ENCODE measurements around the gene ZCCHC9.
A peak's percentile ranks its signal among the peaks of the same experiment; 100 is the strongest.
"Not testable (repeated sequence)": the region's sequence is repeated elsewhere in the genome, so short reads cannot be mapped to it uniquely, and the experiment has no call there.

The ZCCHC9 gene

DNA sequence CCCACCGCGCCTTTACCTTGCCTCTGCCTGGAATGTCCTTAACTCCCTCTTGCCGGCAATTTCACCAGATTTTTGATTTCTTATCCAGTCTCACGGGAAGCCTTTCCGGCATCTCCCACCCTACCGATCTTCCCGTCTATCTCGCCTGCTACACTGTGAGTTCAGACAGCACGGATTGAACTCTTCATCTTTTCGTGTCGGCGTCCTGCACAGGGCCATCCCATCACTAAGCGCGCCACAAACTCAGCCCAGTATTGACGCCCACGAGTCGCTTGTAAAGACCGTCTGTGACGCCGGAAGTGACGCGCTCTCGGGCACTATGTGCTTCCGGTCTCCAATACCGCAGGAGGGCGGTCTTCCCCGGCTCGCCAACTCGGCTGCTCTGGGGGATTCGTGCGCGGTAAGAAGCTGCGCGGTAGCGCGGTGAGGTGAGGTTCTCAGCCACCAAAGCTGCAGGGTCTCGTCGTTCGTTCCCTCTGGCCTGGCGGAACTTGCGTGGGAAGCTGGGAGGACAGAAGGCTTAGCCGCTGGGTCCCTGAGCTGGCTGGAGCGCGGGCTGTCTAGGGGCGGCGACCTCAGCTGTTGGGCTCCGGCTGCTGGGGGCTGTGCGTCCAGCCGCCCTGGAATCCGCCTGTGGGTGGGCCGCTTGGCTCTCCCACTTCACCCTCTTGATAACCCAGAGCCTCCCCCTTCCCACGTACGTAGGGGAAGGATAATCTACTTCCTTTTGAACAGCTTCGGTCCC lies at the start of gene ZCCHC9:
Gene ZCCHC9, plus strand, starts transcription at position 317 of the 745 bp plus-strand sequence. CDS start 3,171 bp downstream, outside the sequence.
- peak; percentile 94 for DNase-seq

DNA sequence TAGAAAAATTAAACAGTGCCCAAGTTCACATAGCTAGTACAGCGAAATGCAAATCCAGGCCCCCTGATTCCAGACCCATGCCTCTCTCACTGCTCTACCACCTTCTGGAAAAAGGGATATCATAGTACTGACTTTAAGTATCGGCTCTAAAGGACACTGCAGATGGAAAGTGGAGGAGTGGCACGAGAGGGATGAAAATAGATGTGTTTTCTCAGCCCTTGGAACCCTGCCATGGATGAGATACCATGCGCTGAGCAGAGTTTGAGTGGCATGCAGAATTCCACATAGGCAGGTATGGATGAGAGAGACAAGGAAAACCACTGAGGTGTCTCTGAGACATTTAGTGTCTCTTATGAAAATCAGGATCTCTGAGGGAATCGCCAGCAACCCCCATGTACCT lies 49.5 kb upstream of the ZCCHC9 start:
- DNase-seq = no peak

DNA sequence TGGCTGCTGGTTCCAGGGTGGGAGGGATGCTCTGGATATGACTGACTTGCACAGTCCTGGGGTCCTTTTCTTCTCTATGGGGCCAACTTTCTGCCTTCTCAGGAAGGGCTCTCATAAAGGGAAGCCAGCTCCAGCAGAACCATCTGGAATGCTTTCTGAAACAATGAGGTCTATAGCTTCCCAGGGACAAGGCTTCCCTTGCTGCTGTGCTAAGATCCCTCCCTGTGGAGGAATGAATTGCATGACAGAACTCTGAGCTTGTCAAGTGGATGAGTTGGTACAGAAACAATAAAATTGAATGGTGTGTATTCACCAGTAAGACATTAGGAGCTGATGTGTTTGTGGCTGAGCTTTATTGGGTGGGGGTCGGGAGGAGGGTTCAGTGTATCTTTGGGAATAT lies 48.5 kb upstream of the ZCCHC9 start:
- no peak for DNase-seq

DNA sequence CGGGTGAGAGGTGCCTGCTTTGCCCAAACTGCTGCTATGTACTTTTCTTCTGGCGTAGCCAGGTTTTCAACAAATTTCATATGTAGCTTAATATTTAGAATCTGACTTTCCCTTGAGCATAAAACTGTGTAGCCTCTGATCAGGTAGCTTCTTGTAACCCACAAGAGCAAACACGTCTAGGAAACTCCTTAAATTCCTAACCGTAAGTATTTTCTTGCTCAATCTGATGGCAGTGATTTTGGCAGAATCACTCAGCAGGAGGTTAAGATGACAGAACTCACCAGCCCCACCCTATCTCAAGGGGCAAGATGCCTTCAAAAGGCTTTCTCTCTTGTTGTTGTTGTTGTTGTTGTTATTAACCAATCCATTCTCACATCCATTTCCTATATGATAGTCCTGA lies 47.5 kb upstream of the ZCCHC9 start:
- DNase-seq = no peak

DNA sequence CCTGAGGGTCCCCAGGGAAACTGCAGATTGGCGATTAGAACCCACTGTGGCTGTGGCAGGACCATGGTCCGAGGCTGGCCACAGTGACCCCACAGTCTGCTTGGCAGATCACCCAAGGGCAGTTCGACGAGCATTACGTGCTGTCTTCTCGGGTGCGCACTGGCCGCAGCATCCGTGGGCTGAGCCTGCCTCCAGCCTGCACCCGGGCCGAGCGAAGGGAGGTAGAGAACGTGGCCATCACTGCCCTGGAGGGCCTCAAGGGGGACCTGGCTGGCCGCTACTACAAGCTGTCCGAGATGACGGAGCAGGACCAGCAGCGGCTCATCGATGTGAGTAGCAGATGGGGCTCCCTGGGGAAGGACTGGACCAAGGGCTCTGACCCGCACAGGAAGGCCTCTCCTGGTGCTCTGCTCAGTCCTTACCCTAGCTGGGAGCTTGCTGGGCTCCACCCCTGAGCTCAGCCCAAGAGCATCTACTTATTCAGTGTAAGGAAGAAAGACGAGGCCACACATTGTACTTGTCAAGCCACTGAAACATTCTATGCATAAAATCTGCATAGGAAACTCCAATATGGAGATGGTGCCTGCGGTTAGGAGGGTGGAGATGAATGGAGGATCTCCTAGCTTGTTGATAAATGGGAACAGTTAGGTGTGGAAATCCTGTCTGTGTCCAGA lies 46.4 kb upstream of the ZCCHC9 start:
- DNase-seq = no peak

DNA sequence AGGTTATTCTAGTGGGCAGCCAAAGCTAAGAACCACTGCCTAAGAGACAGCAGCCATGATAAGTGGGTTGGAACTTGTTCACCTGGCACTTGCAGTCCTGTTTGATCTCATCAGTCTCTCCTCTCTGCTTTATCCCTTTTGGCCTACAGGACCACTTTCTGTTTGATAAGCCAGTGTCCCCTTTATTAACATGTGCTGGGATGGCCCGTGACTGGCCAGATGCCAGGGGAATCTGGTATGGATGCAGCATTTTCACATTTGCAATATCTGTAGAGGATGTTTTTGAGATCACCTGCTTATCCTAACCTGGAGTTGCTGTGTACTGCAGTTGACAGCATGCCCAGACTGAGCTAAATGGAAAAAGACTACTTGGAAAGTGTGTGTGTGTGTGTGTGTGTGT lies 44.6 kb upstream of the ZCCHC9 start:
- DNase-seq = no peak

- DNase-seq = not testable (repeated sequence)
Observed at GRCh38 chr5:81262796-81263195, 38.6 kb upstream of the ZCCHC9 start.

DNA sequence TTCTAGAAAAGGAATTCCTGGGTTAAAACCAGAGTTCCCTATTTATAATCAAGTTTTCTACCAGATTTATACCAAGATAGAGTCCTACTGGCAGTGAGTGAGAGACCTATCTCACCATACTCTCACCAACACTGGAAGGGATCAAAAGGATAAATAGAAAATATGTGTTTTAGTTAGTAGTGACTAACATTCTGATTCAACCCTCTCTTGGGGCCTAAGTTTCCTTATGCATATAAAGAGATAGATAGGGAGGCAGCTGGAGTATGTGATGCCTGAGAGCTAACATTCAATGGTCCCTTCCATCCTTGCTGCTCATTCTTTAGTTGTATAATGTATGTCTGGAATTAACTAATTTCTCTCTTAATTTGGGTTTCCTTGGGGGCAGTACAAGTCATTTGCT lies 36.3 kb upstream of the ZCCHC9 start:
- no peak for DNase-seq

- DNase-seq = no peak
Observed at GRCh38 chr5:81268521-81269196, 32.7 kb upstream of the ZCCHC9 start.

DNA sequence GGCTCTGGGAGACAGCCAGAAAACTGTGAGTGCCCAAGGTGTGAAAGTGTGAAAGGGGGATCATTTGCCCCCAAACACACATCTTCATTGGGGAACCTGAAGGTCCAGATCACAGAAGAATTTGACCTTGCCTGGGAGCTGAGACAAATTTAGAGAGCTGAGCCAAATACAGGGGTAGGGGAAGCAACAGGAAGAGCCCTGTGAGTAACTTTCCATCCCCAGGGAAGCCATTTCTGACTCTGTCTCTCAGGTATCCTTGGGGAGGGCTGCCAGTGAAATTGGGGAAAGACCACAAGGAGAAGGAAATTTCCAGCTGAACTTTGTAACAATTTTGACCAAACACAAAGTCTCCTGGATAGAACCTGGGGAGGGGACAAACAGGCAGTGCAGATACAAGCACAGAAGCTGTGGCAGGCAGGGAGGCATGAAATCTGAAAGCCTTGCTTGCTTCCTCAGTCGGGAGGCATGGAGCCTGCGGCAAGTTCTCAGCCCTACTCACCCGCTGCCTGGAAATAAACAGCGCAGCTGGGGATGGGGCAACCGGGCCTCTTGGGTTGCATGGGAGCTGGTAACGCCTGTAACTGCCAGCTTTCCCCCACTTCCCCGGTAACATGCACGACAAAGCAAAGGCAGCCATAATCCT lies 31.5 kb upstream of the ZCCHC9 start:
- DNase-seq = no peak

- not testable (repeated sequence) for DNase-seq
Observed at GRCh38 chr5:81270394-81271027, 30.9 kb upstream of the ZCCHC9 start.

- no peak for DNase-seq
Observed at GRCh38 chr5:81283976-81284375, 17.4 kb upstream of the ZCCHC9 start.

DNA sequence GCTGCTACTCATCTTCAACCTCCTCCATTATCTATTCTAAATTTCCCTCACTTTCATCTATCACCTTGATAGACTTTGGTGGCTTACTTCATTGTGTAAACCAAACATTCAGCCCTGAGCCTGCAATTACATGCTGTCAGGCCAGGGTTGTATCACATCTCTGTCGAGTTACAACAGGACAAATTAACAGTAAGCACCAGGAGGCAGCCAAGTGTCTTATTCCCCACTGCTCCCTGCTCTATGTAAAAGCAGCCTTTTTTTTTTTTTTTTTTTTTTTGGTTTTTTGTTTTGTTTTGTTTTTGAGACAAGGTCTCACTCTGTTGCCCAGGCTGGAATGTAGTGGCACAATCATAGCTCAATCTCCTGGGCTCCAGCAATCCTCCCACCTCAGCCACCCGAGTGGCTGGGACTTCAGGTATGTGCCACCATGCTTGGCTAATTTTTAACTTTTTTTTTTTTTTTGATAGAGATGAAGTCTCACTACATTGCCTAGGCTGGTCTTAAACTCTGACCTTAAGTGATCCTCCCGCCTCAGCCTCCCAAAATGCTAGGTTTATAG lies 15.2 kb upstream of the ZCCHC9 start:
- no peak for DNase-seq

DNA sequence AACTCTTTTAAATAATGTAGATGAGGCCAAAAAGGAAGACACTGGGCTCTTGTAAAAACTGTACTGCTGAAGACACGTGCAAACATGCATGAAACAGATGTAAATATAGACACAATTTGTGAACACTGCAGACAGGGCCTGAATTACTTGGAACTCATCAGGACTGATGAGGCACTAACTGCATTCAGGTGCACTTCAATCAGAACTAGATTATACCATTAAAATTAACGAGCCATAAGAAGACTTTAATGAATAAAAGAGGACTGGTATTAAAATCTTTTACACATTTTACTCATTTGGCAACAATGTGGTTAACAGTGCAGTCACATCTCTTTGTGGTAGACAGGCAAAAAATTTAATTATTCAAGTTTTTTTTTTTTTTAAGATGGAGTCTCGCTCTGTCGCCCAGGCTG lies 13.4 kb upstream of the ZCCHC9 start:
- DNase-seq = no peak

DNA sequence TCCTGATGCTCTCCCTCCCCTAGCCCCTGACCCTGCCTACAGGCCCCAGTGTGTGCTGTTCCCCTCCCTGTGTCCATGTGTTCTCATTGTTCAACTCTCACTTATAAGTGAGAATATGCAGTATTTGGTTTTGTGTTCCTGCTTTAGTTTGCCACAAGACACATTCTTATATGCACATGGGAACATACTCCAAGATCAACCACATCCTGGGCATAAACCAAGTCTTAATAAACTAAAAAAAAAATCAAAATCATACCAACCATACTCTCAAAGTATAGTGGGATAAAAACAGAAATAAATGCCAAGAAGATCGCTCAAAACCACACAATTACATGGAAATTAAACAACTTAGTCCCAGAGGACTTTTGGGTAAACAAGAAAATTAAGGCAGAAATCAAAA lies 11.2 kb upstream of the ZCCHC9 start:
- no peak for DNase-seq

- DNase-seq = peak; percentile 10
Observed at GRCh38 chr5:81292130-81292529, 9.3 kb upstream of the ZCCHC9 start.

DNA sequence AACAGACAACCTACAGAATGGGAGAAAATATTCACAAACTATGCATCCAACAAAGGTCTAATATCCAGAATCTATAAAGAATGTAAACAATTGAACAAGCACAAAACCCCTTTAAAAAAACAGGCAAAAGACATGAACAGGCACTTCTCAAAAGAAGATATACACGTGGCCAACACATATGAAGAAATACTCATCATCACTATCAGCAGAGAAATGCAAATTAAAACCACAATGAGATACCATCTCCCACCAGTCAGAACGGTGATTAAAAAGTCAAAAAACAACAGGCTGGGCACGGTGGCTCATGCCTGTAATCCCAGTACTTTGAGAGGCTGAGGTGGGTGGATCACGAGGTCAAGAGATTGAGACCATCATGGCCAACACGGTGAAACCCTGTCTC lies 7.4 kb upstream of the ZCCHC9 start:
- DNase-seq = not testable (repeated sequence)

DNA sequence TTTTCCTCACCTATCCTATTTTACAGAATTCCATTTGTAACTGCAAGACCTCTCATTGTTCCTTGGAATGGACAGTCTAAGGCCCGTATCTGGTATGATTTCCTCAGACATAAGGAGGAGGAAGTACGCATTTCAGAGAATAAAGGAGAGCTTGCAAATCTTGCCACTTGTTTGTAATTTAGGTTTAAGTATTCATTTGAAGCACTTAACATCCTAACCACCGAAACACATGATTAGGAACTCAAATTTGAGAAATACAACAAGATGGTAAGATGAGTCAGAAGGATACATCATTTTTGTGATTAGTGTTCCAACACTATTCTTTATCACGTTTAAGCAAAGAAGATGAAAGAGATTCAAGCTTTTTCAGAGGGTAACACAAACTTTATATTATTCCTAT lies 3.9 kb upstream of the ZCCHC9 start:
- DNase-seq = no peak

DNA sequence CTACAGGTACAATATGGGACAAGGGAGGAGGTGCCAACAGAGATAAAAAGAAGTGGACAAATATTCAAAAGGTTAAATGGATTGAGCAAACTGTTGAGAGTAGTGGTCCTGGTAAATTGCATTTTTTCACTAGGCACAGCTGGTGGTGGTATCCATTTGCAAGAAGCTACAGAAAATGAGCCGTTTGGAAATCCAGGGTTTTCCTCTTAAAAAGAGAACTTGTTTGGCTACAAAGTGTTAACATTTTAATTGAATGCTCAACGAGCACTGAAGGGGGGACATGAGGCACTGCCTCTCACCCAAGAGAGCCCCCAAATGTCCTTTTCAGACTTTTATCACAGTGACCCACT lies 491 bp upstream of the ZCCHC9 start:
- no peak for DNase-seq

DNA sequence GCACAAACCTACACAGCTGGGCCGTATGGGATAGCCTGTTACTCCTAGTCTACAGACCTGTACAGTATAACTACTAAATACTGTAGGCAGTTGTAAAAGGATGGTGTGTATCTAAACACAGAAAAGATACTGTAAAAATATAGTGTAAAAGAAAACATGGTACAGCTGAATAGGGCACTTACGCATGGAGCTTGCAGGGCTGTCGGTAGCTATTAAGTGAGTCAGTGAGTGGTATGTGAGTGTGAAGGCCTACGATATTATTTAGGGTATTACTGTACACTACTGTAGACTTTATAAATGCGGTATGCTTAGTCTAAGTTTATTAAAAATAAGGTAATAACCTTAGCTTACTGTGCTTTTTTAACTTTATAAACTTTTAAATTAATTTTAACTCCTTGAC lies 1.2 kb downstream of the ZCCHC9 start:
- DNase-seq = no peak

GRCh38 chr5:81303563-81303962 lies 2.2 kb downstream of the ZCCHC9 start:
- no peak for DNase-seq

DNA sequence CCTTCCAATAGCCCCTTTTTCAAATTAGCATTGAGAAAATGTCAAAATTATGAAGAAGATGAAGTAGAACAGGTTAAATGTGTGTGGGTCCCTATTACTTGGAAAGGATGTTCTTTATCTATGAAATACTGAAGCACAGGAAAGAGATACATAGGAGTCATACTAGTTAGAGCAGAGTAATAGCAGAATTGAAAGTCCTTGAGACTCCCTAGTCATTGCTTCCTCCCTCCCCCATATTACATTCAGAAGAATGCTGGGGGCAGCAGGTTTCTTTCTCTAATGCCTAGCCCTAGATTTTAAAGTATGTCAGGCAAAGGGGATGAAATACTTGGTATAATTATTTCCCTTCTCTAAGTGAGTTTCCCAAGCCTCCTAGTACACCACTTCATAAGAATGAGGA lies 4.4 kb downstream of the ZCCHC9 start:
- no peak for DNase-seq

DNA sequence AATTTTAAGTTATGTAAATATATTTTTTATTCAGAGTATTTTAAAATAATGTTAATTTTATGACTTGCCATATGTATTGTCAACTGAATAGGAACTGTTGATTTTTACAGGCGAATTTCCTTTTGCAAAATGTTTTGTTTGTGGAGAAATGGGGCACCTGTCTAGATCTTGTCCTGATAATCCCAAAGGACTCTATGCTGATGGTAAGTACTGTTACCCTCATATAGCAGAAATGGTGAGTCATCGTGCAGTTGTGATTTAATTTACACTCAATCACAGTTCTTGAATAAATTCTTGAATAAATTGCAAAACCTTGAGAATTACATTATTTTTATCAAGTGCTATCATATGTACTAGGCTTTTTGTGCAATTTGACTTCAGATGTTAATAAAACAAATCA lies 7.4 kb downstream of the ZCCHC9 start:
- no peak for DNase-seq
